GM19043 (cell line): Measurements from ENCODE around the gene ANO8.

Experiments
- ATAC-seq: cut with Tn5 transposase; IDR thresholded peaks from one replicate; pipeline ENCODE4 v1.9.1; 2021; ENCODE audit warnings: low read depth; ENCODE audit not compliant: unreplicated experiment

The ANO8 gene

DNA sequence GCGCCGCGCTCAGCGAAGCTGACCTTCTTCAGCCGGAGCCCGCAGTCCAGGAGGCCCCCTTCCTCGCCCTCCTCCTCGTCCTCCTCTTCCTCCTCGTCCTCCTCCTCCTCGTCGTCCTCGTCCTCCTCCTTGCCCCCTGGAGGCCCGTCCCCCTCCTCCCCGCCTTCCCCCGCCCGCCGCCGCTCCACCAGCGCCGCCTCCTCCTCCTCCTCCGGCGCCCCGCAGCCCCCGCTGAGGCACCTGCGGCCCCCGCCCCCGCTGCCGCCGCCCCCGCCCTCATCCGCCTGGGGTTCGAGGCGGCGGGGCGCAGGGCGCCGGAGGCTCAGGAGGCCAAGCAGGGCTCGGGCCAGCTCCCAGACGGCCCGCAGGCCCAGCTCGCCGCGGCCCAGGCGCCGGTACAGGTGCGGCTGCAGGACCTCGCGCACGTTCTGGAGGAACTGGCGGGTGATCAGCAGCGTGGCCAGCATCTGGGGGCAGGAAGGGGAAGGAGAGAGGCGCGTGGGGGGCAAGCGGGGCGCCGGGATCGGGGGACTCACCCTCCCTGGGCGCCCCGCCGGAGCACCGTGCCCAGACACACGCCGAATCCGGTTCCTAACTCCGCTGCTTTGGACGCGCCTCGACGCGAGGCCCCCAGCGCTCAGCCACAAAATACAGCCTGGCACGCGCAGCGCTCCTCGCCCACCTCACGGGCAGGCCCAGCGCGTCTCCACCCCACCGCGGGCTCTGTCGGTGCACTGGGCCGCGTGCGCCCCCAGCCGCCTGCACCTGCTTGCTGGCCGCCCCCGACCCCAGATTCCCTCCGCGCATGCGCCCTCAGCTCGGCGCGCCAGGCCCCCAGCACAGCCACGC is 5.9 kb downstream of the ANO8 start:
- no peak for ATAC-seq

DNA sequence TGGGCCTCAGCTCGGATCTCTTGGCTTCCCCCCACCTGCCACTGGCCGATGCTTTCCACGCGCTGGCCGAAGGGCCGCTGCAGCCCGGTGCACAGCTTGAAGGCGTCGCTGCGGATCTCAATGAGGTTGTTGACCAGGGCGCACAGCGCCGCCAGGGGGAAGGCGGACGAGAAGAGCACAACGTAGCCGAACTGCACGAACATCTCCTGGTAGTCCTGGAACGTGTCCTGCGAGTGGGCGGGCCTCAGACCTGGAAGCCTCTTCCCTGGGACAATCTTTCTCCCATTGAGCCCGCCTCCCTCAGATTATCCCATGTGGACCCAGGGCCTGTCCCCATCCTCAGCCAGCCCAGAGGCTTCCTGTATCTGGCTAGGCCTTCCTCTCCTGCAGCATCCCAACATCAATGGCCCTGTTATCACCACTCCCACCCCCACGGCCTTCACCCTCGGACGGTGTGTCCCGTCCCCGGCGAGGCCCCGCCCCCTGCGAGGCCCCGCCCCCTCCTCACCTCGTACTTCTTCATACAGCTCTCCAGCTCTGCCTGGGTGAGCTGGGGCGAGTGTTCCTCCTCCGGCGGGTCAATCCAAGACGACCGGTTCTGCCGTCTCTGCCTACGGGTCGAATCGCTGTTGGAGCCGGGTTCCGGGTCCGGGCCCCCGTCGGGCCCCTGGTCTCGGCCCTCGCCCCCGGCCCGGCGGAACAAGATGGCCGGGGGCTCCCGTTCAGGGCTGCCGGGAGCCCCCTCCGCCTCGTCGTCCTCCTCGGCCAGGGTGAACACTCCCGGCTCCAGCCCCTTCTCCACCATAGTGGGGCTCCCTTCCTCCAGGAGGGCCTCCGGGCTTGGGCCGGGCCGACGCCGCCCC is 6.8 kb downstream of the ANO8 start:
- ATAC-seq, result no peak

DNA sequence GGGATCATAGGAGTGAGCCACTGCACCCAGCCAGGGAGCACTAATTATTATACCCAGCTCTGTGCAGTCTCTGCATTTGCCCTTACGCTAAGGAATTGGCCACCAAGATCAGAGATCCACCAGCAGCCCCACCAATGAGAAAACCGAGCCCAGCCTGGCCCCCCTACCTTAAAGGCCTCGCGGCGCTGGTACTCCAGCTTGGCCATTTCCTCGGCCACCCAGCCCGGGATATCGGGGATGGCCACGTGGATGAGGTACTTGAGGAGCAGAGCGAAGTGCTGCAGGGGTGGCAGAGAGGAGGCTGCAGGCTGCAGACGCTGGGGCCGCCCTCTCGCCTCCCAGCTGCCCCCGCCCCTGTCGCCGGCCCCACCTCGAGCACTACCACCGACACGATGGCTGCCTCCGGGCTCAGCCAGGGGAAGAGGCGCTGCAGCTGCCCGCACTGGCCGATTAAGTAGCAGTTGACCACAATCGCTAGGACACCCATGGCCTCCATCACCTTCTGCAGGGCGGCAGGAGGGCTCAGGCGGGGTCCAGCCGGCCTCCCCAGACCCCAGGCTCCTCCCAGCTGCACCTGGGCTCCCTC is 7.5 kb downstream of the ANO8 start:
- ATAC-seq, result no peak

DNA sequence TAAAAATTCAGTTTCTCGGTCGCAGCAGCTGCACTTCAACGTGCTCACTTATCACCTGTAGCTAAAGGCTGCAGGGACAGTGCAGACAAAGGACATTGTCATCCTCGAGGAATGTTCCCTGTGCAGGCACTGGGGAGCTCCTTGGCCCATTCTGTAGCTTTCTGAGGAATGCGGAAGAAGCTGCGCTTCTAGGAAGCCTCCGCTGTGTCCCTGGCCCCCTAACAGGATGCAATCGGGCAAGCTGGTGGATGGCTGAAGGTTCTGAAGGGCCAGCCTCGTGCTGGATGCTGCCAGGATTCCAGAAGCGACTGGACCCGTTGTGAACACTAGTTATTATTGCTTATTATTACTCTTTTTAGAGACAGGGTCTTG is 8.1 kb downstream of the ANO8 start:
- no peak for ATAC-seq

DNA sequence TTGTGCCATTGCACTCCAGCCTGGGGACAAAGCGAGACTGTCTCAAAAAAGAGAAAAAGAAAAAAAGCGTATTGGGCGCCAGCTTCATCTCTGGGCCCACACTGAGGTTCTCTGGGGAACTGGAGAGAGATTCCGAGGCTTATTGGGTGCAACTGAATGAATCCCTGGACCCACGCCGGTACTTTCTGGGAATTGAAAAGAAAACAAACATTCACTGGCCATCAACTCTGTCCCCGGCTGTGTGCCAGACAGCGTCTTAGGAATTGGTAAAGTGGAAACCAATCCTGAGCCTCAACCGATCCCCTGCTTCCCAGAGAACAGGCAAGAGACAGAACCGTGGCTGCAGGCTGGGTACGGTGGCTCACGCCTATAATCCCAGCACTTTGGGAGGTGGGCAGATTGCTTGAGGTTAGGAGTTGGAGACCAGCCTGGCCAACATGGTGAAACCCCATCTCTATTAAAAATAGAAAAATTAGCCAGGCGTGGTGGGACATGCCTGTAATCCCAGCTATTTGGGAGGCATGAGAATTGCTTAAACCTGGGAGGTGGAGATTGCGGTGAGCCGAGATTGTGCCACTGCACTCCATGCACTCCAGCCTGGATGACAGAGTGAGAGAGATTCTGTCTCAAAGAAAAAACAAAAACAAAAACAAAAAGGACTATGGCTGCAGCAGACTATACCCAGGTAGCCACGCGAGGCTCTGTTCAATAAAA is 8.6 kb downstream of the ANO8 start:
- ATAC-seq, result no peak

DNA sequence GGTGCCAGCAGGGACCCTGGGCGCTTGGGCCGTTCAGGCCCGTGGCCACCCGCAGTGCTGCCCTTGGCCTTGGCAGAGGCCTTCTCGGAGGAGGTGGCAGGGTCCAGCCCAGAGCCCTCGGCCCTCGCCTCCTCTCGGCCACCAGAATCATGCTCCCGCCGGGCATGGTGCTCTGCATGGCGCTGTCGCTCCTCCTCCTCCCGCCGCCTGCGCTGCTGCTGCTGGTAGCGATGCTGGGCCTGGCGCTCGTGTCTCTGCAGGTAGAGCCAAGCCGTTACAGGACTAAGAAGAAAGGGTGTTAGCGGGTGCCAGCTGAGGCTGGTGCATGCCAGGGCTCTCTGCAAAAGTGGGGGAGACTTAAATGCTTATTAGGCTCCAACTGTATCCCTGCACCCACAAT is 9.5 kb downstream of the ANO8 start:
- no peak for ATAC-seq

DNA sequence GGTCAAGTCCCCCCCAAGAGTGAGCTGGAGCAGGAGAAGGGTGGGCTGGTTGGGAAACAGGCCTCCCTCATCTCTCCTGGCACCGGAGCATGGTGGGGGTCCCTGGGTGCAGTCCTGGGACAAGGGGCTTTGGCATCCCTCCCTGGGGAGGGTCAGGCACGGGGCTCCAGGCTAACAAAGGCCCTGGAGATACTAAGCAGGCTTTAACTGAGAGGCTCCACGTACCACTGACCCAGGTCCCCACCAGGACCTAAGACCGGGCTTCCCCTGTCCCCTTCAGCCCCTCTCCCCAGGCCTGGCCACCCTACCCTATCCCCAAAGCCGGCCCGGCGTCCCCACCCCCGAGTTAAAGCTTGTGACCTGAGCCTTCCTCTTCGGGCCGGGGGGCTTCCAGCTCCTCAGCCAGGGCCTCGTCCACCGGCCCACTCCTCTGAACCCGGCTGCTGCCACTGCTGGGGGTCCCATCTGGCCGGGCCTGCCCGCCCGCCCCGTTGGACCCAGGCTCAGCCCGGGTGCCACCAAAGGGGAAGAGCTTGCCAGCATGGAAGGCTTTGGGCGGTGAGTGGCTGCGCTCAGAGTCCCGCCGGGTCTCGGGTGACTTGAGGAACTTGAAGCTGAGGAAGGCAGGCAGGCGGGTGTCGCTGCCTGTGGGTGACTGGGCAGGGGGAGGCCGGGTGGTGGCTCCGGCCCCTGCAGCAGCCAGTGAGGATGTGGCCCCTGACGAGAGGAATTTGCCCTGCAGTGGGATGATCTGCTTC is 10.1 kb downstream of the ANO8 start:
- ATAC-seq, result no peak

DNA sequence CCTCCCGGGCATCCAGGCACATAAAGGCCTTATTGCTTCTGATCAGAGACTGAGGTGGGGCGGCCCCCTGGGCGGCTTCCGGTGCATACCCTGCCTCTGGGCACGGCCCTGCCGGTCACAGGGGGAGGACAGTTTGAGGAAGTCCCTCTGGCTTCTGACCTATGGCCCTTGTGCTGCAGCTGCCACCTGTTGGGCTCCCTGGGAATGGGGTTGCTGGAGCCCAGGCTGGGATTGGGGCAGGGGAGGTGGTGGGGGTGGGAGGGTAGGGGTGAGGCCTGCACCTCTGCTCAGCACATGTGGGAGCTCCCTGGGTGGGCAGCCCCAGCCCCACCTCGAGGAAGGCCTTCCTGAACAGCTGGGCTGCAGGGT is 10.7 kb downstream of the ANO8 start:
- ATAC-seq, result no peak

DNA sequence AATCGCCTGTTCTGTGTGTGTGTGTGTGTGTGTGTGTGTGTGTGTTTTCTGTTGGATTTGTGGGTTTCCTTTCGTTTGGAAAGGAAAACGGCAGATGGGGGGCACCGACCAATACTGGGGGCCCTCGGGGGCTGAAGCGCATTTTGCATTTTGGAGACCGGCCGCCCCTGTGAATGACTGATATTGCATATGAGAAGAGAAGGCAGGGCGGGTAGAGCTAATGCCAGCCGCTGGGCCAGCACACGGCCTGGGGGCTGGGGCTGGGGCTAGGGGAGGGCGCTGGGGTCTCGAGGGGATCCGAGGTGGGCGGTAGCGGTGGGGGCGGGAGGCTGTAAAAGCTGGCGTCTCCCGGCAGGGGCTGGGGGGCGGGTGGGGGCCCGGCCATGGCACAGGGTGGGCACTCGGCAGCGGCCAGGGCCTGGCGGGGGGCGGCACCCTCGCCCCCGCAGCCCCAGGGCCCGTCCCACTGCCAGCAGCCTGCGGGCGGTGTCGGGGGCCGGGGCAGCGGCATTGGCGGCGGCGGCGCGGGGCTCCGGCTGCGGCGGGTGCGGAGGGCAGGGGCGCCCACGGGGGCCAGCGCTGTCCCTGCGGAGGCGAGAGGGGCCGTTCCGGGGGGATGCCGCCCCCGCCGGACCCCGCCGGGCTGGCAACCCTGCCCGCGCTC is 11.2 kb downstream of the ANO8 start:
- no peak for ATAC-seq

DNA sequence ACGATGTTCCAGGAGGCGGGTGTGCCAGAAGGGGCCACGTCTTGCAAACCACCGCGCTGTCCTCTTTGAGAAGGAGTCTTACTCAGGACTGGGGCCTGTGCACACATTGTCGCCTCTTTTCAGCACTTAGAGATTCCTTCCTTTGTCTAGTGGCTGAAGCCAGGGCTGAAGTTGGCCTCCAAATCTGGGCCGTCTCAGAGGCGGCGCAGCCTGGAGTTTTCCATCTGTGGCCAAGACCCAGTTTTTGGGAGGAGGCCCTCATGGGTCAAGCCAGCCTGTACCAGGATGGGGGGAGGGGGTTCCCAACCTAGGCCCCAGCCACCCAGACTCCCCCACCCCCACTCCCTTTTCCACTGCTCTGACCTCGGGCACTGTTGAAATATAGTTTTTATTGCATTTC is 11.8 kb downstream of the ANO8 start:
- no peak for ATAC-seq

DNA sequence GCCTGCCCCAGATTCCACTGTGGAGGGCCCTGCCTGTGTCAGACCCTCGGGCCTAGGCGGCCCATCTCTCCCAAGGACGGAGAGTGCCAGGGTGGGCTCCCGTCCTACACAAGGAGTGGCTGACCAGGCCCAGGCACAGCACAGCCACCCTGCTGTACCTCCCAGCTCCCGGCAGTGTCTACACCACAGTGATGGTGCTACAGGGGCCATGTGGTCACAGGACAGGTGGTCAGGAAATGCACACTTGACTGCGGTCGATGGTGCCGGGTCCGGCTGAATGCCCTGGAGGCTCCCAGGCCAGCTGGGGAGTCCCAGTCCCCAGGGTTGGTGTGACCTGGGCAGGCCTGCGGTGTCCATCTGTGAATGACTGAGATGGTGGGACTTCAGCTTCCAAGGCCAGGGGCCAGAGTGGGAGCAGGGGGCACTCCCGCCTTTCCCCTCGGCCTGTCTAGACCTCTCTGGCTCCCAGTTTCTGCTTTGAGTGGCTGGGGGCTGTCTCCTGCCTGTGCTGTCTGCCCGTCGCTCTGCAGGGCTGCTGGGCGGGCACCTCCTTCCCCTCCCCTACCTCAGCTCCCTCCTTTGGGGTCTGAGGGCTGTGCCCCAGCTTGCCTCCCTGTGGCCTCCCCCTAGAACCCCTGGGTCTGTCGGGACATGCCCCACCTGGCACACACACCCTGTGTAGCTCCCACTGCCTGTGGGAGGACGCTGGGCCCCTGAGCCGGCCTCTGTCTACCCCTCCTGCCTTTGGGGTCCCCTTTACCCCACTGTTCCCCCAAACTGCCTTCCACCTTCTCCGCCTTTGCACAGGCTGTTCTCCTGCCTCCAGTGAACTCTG is 12.8 kb downstream of the ANO8 start:
- no peak for ATAC-seq

DNA sequence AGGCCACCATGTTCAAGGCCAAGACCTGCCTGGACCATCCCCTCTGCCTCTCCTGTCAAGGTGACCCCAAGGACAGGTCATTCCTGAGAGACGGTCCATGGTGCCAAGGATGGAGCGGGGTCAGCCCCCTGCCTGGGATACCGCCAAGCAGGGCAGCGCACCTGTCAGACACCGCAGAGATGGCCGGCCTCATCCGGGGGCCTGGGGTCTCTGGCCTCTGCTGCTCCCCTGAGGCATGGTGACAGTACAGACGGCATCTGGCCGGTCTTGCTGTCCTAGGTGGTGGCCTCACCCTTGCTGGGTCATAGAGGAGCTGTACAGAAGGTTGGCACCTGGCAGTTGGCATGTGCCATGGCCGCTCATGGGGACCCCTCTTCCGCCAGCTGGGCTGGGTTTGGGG is 14.2 kb downstream of the ANO8 start:
- no peak for ATAC-seq

DNA sequence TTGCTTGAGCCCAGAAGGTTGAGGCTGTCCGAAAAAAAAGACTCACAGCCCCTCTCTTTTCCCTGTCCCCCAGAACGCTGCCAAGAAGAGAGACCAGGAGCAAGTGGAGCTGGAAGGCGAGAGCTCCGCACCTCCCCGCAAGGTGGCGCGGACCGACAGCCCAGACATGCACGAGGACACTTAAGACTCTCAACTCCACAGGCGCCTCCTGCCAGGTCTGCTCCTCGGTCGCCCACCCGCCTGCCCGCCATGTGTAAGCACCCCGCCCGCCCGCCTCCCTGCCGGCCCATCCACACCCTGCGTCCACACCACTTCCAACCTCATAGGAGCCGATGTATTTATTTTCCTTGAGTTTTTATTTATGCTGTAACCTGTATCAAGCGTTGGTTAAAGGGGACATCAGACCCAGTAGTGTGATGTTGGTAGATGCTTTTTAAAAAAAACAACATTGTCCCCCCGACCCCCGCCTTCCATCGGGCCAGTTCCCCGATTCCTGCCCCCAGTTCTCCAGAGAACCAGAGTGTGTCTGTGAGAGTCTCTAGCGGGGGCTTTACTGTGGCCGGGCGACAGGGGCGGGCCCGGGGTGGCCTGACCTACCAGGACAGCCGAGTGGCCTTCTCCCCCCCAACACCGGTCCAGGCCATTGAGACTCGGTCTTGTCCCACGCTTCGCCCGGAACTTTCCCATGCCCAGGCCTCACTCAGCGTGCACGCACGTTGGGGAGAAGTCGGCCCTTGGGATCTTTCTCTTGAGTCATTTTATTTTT is 15.0 kb downstream of the ANO8 start:
- ATAC-seq, result no peak

DNA sequence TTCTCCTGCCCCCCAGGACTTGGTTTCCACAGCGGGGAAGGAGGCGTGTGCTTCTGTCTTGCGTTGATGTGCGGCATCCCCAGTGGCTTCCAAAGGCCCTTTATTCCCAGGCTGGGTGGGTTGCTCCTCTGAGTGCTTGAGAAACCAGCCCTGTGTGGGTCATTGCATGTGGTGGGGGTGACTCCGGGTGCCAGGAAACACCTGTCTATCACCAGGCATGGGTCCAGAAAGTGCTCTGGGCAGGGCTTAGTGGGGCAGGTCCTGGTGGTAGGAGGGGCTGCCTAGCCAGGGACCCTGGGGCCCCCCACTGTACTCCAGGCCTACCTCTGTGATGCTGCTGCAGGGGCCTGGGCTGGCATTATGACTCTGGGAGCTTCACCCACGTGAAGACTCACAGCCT is 15.7 kb downstream of the ANO8 start:
- no peak for ATAC-seq

DNA sequence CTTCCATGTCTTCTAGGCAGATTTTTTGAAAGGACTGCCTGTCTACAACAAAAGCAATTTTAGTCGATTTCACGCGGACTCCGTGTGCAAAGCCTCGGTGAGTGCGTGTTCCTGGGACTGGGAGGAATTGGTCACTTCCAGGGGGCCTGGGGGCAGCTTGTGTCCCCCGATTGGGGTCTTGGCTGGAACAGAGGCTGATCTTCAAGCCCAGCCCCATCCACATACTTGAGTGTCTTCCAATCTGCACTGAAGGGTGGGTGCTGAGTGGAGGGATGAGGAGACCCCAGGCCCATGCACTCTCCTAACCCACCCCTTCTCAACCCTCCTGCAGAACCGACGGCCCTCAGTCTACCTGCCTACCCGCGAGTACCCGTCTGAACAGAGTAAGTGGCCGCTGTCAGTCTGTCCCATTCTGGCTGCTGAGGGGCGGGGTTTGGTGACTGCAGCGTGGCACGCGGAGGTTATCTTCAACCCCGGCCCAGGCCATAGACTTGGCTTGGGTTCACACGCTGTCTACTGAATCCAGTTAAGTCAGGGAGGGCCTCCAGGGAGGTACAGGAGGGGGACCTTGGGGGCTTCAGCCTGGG is 20.6 kb downstream of the ANO8 start:
- ATAC-seq, result no peak

DNA sequence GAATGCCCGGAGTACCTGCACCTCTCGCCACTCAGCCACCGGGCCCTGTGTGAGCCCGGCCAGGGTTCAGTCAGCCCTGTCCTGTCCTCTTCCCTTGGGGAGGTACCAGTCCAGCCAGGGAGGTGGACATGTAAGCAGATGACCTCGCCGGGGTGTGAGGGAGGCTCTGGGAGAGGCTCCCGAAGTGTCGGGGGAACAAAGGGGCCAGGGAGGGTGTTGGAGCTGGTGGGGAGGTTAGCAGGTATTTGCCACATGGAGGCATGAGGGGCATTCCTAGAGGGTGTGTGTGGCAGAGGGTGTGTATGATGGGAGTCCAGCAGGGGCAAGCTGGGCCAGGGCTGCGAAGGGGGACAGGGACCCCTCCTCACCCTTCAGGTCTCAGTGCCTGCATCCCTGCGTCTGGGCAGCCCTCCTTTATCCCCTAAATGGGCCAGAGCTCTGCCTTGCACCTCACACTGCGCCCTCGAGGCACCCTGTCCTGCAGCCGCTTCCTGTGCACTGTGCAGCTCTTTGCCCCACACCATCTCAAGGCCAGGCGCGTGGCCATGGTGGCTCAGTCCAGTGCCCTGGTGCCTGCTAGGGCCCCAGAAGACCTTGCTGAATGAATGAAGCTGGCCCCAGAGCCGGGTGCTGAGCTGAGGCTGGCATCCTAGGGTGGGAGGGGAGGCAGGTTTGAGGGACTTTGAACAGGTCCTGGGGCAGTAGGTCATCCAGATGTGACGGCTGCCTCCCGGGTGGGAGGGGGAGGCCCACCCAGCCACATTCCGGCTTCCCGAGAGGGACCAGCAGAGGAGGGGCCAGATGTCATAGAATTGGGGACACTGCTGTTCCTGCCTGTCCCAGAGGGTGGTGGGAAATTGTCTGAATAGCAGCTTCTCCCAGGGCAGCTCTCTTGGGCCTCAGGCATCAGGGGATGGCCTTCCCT is 22.2 kb downstream of the ANO8 start:
- ATAC-seq, result no peak
